Activated B cell treated with CpG ODN at 0.5 μM for 24 hours (primary cell): ENCODE results near the gene ACOX3. TPM values are rescaled to one million over a fixed set of nuclear protein-coding genes. Genes with fewer than 3 reads are reported as not detected.

ENCODE experiments used
- ATAC-seq: fragments of 200-7000 bp; cut with Tn5 transposase; one replicate; pipeline ENCODE4 v1.10.0; 2021; ENCODE audit warnings: low read depth, mild to moderate bottlenecking, moderate library complexity
- CTCF ChIA-PET: fragments of 350-600 bp; sonication (Branson Sonifier 250); formaldehyde crosslinking; loops from one replicate; lab custom pipeline; 2021; ENCODE audit warnings: antibody characterized with exemption; lab: Charles Lee
- POLR2A ChIA-PET: fragments of 350-600 bp; sonication (Branson Sonifier 250); formaldehyde crosslinking; loops from one replicate; lab custom pipeline; 2021; ENCODE audit warnings: antibody characterized with exemption; lab: Charles Lee
- DNase-seq: peaks from one replicate; pipeline ENCODE4 v3.0.0; 2022
- H3K27ac Mint-ChIP-seq: one replicate; pipeline ENCODE4 v1.8.0; 2020; ENCODE audit warnings: mixed read lengths
- H3K27me3 Mint-ChIP-seq: one replicate; pipeline ENCODE4 v1.8.0; 2021; ENCODE audit warnings: mixed read lengths
- H3K36me3 Mint-ChIP-seq: one replicate; pipeline ENCODE4 v1.8.0; 2021; ENCODE audit warnings: low read depth, mixed read lengths
- H3K4me1 Mint-ChIP-seq: one replicate; pipeline ENCODE4 v1.8.0; 2021; ENCODE audit warnings: mixed read lengths
- H3K4me3 Mint-ChIP-seq: one replicate; pipeline ENCODE4 v1.8.0; 2020; ENCODE audit warnings: mild to moderate bottlenecking, mixed read lengths
- H3K9me3 Mint-ChIP-seq: one replicate; pipeline ENCODE4 v1.8.0; 2020; ENCODE audit warnings: mixed read lengths
- intact Hi-C: fragments of 100-400 bp; cut with micrococcal nuclease; formaldehyde crosslinking; loops from one replicate; pipeline ENCODE4 v1.15.1; 2024
- total RNA-seq: library from RNA; stranded (reverse); gene quantifications from 2 replicates; pipeline ENCODE4 v1.2.3, GENCODE V29; 2022
- TF ChIP-seq, protein P1 (sequence below): fragments of 200-600 bp; IDR thresholded peaks from one replicate; pipeline ENCODE4 v1.8.0; 2022; ENCODE audit warnings: antibody characterized with exemption, mild to moderate bottlenecking

ACOX3 gene
- total RNA-seq, 1 donor from 2014 or later = 20.6 TPM

DNA sequence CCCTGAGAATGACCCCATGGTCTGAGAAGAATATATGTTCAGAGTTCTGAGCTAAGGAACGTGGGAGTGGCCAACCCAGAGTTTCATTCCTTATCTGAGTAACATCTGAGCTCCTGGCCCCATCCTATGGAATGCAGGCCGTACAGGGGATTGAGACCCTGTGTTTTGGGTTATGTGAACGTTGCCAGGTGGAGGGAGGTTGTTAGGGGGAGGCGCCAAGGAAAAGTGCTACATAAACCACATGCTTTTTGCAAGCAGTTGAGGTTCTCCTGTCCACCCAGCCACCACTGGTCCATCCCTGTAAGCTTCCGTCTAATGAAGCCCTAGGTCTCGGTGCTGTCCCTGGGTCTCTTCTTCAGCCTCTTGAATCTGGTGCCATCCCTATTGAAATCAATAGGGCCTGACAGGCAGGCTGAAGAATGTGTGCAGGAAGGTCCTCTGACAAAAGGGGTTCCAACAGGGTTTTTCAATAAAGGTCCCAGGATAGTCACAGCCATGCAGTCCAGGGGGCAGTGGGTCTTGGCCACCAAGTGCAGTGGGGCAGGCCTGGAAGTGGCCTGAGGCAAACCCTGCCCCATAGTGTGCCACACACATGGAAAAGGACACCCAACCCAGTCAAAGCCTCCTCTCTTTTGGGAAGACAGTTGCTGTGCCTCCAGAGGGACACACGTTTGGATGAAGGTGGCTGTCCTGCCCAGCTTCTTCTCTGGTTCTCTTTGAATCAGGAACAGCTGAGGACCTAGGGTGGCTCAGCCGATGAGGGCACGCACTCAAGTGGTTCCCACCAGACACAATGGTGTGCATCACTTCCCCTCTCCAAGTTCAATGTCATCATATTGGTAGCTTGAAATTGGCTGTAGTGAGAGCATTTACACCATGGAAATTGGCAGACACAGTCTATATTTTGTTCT lies 117.5 kb downstream of the ACOX3 start:
- TF ChIP-seq, protein P1, sequence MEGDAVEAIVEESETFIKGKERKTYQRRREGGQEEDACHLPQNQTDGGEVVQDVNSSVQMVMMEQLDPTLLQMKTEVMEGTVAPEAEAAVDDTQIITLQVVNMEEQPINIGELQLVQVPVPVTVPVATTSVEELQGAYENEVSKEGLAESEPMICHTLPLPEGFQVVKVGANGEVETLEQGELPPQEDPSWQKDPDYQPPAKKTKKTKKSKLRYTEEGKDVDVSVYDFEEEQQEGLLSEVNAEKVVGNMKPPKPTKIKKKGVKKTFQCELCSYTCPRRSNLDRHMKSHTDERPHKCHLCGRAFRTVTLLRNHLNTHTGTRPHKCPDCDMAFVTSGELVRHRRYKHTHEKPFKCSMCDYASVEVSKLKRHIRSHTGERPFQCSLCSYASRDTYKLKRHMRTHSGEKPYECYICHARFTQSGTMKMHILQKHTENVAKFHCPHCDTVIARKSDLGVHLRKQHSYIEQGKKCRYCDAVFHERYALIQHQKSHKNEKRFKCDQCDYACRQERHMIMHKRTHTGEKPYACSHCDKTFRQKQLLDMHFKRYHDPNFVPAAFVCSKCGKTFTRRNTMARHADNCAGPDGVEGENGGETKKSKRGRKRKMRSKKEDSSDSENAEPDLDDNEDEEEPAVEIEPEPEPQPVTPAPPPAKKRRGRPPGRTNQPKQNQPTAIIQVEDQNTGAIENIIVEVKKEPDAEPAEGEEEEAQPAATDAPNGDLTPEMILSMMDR = no peak
- ATAC-seq (no peak), DNase-seq (no peak)
- intact Hi-C loops = no loop called here
- H3K4me1 Mint-ChIP-seq = no peaks in the 10 kb centered on the region
- POLR2A ChIA-PET = no interaction called here
- CTCF ChIA-PET = no interaction called here
- H3K27ac Mint-ChIP-seq = no peak overlapping the region
- H3K27me3 Mint-ChIP-seq = peaks cover 6% of the 10 kb centered on the region
- no peak overlapping the region for H3K4me3 Mint-ChIP-seq
- no peaks in the 10 kb centered on the region for H3K36me3 Mint-ChIP-seq
- H3K9me3 Mint-ChIP-seq = no peaks in the 10 kb centered on the region

DNA sequence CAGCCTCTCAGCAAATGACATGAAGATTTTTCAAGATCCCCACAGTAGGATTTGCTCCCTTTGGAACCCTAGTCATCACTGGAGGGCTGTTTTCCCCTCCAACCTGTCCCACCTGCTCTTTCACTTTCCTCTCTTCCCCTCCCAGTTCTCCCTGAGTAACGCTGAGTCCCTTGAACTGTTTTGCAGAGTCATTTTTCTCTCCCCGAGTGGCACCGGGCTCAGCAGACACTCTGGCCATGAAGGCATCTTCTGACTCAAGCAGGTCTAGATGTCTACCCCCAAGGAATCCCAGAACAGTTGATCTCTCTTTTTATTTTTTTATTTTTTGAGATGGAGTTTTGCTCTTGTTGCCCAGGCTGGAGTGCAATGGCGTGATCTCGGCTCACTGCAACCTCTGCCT lies 118.8 kb downstream of the ACOX3 start:
- CTCF ChIA-PET = no interaction called here
- POLR2A ChIA-PET = no interaction called here
- Mint-ChIP-seq H3K4me3 (no peak overlapping the region), H3K36me3 (no peaks in the 10 kb centered on the region), H3K27ac (no peak overlapping the region), H3K9me3 (no peaks in the 10 kb centered on the region), H3K4me1 (no peaks in the 10 kb centered on the region), H3K27me3 (peaks cover 6% of the 10 kb centered on the region)
- TF ChIP-seq, protein P1 = no peak
- DNase-seq = no peak
- no peak for ATAC-seq
- intact Hi-C loops = no loop called here

DNA sequence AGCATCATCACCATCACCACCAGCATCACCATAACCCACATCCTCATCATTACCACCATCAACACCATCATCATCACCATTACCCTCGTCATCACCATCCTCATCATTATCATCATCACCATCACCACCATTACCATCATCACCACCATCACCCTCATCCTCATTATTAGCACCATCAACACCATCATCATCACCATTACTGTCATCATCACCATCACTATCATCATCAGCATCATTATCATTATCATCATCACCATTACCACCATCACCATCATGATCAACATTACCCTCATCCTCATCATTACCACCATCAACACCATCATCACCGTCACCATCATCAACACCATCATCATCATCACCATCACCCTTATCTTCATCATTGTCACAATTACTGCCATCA lies 119.3 kb downstream of the ACOX3 start:
- Mint-ChIP-seq H3K27me3 (peaks cover 8% of the 10 kb centered on the region), H3K4me1 (no peaks in the 10 kb centered on the region), H3K27ac (no peak overlapping the region), H3K4me3 (no peak overlapping the region), H3K9me3 (no peaks in the 10 kb centered on the region), H3K36me3 (no peaks in the 10 kb centered on the region)
- CTCF ChIA-PET = no interaction called here
- ATAC-seq (no peak), DNase-seq (no peak)
- intact Hi-C loops = no loop called here
- TF ChIP-seq, protein P1 = no peak
- POLR2A ChIA-PET = no interaction called here

DNA sequence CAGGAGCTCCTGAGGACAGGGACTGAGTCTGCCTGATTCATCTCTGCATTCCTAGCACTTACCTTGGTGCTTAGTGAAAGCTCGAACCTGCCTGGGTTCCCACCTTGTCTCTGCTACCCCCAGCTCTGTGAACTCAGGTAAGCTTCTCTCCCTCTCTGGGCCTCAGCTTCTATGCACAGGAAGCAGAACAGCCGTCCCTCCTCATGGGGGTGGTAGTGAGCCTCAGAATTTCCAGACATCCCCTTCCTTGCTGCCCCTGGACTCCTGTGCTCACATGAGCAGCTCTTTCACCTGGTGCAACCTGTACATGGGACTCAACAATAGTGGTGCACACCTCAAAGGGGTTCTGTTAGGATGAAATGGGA lies 120.2 kb downstream of the ACOX3 start:
- TF ChIP-seq, protein P1 = no peak
- DNase-seq = no peak
- no peak overlapping the region for H3K27ac Mint-ChIP-seq
- H3K9me3 Mint-ChIP-seq = no peaks in the 10 kb centered on the region
- POLR2A ChIA-PET = no interaction called here
- H3K27me3 Mint-ChIP-seq = peaks cover 10% of the 10 kb centered on the region
- H3K4me3 Mint-ChIP-seq = no peak overlapping the region
- no peaks in the 10 kb centered on the region for H3K36me3 Mint-ChIP-seq
- no peak for ATAC-seq
- CTCF ChIA-PET = no interaction called here
- no peaks in the 10 kb centered on the region for H3K4me1 Mint-ChIP-seq
- intact Hi-C loops = no loop called here

DNA sequence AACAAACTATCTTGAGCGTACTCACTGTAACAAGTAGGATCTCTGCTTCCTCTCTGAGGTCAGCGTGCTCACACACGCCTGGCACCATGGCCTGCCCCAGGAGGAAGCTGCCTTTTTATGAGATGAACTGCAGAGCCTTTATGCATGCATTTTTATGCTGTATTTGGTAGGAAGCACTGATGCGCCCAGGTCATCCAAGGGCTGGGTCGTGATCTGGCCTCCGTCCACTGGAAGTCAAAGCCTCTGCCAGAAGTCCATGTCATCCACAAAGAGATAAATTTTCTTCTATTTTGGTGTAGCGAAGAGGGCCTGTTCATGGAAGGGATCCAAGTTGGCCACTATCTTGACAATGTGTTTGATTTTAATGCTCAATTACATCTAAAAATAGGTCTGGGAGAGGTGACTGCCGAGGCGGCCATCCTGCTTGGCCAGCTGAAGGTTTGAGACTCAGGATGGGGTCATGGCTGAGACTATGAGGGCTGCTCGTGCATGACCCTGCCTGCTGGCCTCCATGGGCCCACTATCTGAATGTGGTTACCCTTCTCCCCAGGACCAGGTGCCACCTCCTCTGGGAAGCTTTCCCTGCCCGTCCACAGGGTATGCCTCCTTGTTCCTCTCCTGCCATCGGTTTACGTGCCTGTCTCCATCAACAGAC lies 120.7 kb downstream of the ACOX3 start:
- Mint-ChIP-seq H3K27ac (no peak overlapping the region), H3K27me3 (peaks cover 12% of the 10 kb centered on the region), H3K9me3 (no peaks in the 10 kb centered on the region), H3K4me1 (no peaks in the 10 kb centered on the region), H3K36me3 (no peaks in the 10 kb centered on the region), H3K4me3 (no peak overlapping the region)
- DNase-seq (no peak), ATAC-seq (no peak)
- intact Hi-C loops = no loop called here
- TF ChIP-seq, protein P1 = no peak
- CTCF ChIA-PET = no interaction called here
- POLR2A ChIA-PET = no interaction called here
